ENCODE data around the gene GPANK1. TPM values are rescaled to one million over a fixed set of nuclear protein-coding genes. Genes with fewer than 3 reads are reported as not detected.

The GPANK1 gene
- total and polyA plus RNA-seq, 9 of the 15 experiments (the other 6 are each of a cell fraction or from before 2014, with no cell fraction given), result 32.2 to 111 (median 46.3) TPM

DNA sequence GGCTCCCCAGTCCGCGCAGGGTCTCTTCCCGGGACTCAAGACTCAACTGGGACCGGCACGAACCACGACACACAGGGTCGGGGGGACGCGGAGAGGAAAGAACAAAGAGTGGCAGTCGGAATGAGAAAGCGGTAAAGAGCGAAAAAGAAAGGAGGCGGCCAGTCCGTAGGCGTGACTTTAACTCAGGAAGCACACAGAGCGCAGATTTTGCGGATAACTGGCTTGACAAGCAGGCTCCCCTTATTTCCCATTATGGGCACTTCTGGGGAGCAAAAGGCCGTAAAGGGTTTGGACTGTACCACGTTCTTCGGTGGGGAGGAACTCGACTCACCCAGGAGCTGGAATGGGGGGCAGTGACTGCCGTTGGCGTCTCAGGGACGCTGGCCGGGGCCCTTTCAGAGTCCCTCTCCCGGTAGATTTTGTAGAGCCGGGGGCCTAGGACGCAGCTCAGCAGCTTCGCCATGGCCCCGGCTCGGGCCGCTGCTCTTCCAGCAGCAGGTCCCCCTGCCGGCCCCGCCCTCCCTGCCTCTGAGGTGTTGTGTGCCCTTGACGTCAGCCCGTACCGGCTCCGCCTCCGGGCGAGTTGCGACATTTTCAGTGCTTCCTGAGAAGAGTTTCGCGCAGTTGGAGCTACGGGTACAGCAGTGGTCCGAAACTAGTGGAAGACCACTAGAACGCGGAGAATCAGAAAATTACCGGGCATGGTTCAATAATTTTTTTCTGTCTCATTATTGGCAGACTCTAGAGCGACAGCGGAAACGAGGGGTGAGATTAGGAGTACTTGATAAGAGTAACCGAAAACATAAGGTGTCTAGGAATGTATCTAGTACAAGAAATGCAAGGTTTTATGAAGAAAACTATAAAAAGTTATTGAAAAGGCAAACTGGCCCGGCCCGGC, 38.3 kb upstream of the GPANK1 start, which contains the start of gene ABHD16A (continued):
- TF ChIP-seq ZNF224 (CRISPR knock-in tag; IDR thresholded peaks at IDR 0.05) (no peak), SMARCA5 (IDR thresholded peaks at IDR 0.05) (0 out of 2 replicates have a peak, but pooled peaks have one; percentile 16), MYBL2 (IDR thresholded peaks at IDR 0.05; ENCODE audit: low read depth) (no peak), MYBL2 (CRISPR knock-in tag; IDR thresholded peaks at IDR 0.05; ENCODE audit: borderline replicate concordance) (no peak), FOSL1 (tag; conservative IDR thresholded peaks at IDR 0.05) (peak; percentile 62; the same call in 1 of the 2 replicates), SP1 (CRISPR knock-in tag; IDR thresholded peaks at IDR 0.05) (peak; percentile 96), HDAC3 (IDR thresholded peaks at IDR 0.05; ENCODE audit: borderline replicate concordance, partially characterized antibody) (no peak), ZNF644 (tag; IDR thresholded peaks at IDR 0.05; ENCODE audit: low read depth) (0 out of 2 replicates have a peak, but pooled peaks have one; percentile 40), ILF3 (IDR thresholded peaks at IDR 0.05; ENCODE audit: borderline replicate concordance) (no peak; the same call in 1 of the 2 replicates), TGIF2 (CRISPR knock-in tag; IDR thresholded peaks at IDR 0.05) (no peak), HDAC1 (IDR thresholded peaks at IDR 0.05) (peak in 1 of 2 experiments; percentile 91; a peak in 2 of 4 replicates), ILK (tag; IDR thresholded peaks at IDR 0.05; ENCODE audit: borderline replicate concordance, low read depth) (no peak), KHSRP (IDR thresholded peaks at IDR 0.05) (no peak; the same call in 1 of the 2 replicates), CC2D1A (IDR thresholded peaks at IDR 0.05) (0 out of 2 replicates have a peak, but pooled peaks have one; percentile 8), KLF6 (CRISPR knock-in tag; IDR thresholded peaks at IDR 0.05; ENCODE audit: borderline replicate concordance) (peak; percentile 81; the same call in 1 of the 2 replicates), CEBPG (CRISPR knock-in tag; IDR thresholded peaks at IDR 0.05) (peak; percentile 99), CEBPG (tag; conservative IDR thresholded peaks at IDR 0.05 in 1 of 2, IDR thresholded peaks at IDR 0.05 in 1 of 2) (peak; percentile 99 to 100), SRSF1 (IDR thresholded peaks at IDR 0.05; ENCODE audit: low read depth, low read length) (no peak), ATF1 (CRISPR knock-in tag; IDR thresholded peaks at IDR 0.05) (peak; percentile 67), ATF1 (tag; IDR thresholded peaks at IDR 0.05) (peak; percentile 98), CBX2 (IDR thresholded peaks at IDR 0.05; ENCODE audit: insufficient read depth, low read length, poor library complexity, severe bottlenecking) (no peak), EP400 (IDR thresholded peaks at IDR 0.05) (peak; percentile 91), ZC3H8 (IDR thresholded peaks at IDR 0.05) (0 out of 2 replicates have a peak, but pooled peaks have one; percentile 53), SUPT5H (IDR thresholded peaks at IDR 0.05) (peak; percentile 97)
- TF ChIP-seq, protein P1, sequence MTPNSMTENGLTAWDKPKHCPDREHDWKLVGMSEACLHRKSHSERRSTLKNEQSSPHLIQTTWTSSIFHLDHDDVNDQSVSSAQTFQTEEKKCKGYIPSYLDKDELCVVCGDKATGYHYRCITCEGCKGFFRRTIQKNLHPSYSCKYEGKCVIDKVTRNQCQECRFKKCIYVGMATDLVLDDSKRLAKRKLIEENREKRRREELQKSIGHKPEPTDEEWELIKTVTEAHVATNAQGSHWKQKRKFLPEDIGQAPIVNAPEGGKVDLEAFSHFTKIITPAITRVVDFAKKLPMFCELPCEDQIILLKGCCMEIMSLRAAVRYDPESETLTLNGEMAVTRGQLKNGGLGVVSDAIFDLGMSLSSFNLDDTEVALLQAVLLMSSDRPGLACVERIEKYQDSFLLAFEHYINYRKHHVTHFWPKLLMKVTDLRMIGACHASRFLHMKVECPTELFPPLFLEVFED (CRISPR knock-in tag; conservative IDR thresholded peaks at IDR 0.05), result 0 out of 2 replicates have a peak, but pooled peaks have one; percentile 11
- TF ChIP-seq, protein P2, sequence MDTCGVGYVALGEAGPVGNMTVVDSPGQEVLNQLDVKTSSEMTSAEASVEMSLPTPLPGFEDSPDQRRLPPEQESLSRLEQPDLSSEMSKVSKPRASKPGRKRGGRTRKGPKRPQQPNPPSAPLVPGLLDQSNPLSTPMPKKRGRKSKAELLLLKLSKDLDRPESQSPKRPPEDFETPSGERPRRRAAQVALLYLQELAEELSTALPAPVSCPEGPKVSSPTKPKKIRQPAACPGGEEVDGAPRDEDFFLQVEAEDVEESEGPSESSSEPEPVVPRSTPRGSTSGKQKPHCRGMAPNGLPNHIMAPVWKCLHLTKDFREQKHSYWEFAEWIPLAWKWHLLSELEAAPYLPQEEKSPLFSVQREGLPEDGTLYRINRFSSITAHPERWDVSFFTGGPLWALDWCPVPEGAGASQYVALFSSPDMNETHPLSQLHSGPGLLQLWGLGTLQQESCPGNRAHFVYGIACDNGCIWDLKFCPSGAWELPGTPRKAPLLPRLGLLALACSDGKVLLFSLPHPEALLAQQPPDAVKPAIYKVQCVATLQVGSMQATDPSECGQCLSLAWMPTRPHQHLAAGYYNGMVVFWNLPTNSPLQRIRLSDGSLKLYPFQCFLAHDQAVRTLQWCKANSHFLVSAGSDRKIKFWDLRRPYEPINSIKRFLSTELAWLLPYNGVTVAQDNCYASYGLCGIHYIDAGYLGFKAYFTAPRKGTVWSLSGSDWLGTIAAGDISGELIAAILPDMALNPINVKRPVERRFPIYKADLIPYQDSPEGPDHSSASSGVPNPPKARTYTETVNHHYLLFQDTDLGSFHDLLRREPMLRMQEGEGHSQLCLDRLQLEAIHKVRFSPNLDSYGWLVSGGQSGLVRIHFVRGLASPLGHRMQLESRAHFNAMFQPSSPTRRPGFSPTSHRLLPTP (IDR thresholded peaks at IDR 0.05; ENCODE audit: borderline replicate concordance, extremely low read depth, insufficient read length), result no peak
